Measurements from ENCODE around the gene MKRN3.
"Not testable (repeated sequence)": the region's sequence is repeated elsewhere in the genome, so short reads cannot be mapped to it uniquely, and the experiment has no call there.

The MKRN3 gene

DNA sequence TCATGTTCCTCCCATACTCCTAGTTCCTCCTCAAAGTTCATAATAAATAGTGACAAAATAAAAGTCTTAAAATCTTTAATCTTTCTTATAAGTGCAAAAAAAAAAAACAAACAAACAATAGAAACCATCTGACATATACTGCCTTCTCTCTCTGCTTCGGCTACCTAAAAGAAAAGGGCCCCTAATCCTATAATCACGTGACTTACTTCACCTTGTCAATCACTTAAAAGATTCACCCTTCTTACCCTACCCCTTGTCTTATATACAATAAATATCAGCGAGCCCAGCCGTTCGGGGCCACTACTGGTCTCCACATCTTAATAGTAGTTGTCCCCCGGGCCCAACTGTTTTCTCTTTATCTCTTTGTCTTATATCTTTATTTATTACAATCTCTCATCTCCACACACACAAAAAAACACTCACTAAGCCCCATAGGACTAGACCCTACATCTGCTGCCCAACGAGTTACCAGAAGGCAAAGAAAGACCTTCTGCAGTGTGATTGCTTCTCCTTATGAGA is 28.8 kb downstream of the MKRN3 start:
- FAIRE-seq = no peak

DNA sequence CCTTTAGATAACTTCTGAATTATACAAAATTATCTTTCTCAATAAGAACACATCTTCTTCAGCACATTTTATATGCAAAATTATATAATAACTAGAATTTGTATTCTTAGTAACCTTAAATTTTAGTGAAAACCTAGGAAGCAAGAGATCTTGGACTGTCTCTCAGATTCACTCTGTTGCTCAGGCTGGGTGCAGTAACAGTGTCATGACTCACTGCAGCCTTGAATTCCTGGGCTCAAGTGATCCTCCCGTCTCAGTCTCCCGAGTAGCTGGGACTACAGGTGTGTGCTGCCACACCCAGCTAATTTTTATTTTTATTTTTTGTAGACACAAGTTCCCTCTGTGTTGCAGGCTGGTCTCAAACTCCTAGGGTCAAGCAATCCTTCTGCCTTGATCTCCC is 29.9 kb downstream of the MKRN3 start:
- FAIRE-seq = no peak

DNA sequence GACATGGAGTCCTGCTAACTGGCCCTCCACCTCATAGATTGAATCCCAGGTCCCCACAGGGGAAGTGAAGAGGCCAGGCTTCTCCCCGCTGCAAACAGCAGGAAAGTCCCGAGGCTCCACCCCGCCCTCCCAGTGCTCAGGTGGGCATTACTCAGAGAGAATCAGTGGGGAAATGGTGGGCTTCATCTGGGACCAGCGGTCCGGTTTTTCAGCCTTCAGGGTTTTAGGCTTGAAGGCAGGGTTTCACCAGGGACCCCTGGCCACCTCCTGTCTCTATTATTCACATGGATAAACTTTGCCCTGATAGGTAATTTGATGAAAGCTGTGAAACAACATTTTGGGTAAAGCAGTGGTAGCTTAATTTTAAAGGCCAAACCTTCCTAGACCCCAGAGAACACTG is 31.3 kb downstream of the MKRN3 start:
- FAIRE-seq = no peak

DNA sequence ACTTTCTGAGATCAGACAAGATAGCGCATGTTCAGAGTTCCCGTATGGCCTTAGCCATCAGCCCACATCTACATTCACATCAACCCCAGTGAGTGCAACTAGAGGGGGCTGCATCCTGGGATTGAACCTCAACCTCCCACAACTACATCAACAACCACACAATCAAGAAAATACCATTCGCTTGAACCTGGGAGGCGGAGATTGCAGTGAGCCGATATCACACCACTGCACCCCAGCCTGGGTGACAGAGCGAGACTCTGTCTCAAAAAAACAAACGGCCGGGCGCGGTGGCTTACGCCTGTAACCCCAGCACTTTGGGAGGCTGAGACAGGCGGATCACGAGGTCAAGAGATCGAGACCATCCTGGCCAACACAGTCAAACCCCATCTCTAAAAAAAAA is 31.8 kb downstream of the MKRN3 start:
- FAIRE-seq = not testable (repeated sequence)

DNA sequence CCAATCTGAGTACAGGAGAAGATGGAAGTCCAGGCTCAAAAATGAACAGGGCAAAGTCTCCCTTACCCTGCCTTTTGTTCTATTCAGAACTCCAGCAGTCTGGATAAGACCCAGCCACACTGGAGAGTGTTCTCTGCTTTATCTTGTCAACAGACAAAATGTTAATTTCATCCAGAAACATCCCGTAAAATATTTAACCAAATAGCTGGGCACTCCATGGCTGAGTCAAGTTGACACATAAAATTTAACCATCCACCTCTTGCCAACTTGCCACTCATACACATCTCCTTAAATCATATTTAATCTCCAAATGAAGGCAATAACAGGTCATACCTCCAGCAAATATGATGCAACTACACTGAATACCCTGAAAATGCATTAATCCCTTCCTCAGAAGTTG is 33.6 kb downstream of the MKRN3 start:
- FAIRE-seq = no peak

DNA sequence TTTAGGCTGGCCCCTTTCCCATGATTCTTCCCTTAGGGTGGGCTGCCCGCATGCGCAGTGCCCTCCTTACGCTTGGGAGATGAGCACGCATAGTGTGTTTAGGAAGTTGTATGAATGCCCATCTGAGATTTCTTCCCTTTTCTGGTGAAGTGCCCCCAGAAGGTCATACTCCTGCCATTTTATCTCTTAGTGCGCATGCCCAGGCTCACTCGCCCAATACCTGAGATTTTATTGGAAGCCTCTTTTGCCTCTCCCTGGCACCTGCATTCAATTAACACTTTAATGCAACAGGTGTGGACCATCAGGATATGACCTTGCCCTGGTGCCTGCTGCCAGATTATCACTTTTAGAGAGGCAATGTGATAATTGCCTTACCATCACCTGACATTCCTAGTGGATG is 36.6 kb downstream of the MKRN3 start:
- FAIRE-seq = no peak

DNA sequence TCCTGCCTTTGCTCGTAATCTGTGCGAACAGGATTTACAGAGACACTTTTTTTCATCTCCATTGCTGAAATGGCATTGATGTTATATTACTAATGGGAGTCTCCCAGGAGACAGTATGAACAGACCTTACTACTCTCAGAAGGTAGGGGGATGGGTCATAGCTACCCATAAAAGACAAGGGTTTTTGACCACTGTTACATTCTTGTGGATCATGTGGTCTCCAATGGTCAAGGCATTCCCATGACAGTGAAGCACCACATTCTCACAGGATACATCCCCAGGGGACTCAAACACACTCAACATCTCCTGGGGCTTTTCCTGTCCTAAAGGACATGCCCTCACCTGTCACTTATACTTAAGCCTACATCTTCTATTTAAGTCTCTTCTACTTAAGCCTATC is 40.8 kb downstream of the MKRN3 start:
- no peak for FAIRE-seq

DNA sequence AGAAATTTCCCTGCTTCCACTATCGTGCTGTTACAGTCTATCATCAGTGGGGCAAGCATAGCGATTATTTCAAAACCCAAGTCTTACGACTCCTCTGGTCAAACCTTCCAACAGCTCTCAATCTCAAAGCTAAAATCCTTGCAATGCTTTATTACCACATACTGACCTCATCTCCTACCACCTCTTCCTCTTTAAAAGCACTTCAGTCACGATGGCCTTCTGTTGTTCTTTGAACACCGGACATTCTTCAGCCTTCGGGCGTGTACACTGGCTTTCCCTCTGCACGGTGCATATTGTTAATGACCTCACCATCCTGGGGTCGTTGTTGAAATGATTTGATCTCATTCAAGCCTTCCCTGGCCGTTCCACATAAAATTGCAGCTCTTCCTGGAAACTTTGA is 51.1 kb downstream of the MKRN3 start:
- no peak for FAIRE-seq

All from TTC549 (cell line).